ENCODE results near the gene TBL3. TPM values are rescaled to one million over a fixed set of nuclear protein-coding genes. Genes with fewer than 3 reads are reported as not detected.
A peak's percentile ranks its signal among the peaks of the same experiment; 100 is the strongest.

TBL3 gene
- total RNA-seq = 10 to 100 TPM; 12.5 to 13.9 TPM
- 10 to 100 TPM; 14.5 to 24.3 TPM for polyA plus RNA-seq

DNA sequence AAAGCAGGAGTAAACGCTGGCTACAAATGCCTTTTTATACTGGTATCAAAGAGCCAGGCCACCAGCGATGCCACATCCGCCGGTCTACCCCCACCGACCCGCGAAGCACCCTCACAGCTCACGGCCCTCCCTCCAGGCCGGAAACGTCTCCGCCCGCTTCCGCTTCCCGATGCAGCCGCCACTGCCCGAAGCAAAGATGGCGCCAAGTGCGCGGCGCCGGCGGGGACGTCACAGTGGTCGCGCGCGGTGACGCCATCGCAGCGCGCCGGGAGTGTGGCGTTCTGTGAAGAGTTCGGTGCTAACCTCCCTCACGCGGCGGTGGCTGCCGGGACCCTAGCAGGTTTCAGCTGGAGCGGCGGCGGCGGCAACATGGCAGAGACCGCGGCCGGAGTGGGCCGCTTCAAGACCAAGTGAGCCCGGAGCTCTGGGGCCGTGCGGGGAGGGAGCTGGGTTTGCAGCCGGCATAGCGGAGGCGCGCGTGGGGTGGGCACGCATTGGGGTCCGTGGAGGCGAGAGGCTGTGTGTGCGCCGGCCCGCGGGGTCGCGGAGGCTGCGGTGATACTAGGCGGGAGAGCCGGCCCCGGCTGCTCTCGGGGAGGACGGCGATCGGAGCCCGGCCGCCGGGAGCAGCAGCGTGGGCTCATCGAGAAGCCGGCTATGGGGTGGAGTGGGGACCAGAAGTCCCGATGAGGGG is at the start of gene TBL3:
TBL3 (plus strand) TSS at position 258 of the 694 bp plus-strand sequence; CDS start at position 370, 112 bp downstream.
- WGBS = under 1% methylated on average over 78 of the region's 78 CpGs

DNA sequence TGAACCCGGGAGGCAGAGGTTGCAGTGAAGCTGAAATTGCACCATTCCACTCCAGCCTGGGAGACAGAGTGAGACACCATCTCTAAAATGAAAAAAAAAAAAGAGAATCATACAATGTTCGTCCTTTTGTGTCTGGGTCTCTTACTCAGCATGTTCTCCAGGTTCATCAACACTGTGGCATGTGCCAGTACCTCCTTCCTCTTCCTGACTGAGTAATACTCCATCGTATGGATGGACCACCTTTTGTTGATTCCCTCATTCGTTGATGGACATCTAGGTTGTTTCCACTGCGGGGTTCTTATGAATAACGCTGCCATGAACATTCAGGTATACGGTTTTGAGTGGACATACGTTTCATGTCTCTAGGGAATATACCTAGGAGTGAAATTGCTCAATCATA is 49.5 kb upstream of the TBL3 start:
- no peak overlapping the region for H3K4me3 ChIP-seq (ENCODE audit: low read depth in 1 of 3, low read length in 3 of 3)
- H3K36me3 ChIP-seq (ENCODE audit: control insufficient read depth in 4 of 4, insufficient read depth in 3 of 4, low read depth in 1 of 4, low read length in 3 of 4) = no peaks in the 10 kb centered on the region
- no peak overlapping the region for H3K9ac ChIP-seq (ENCODE audit: low read depth in 1 of 2, low read length in 2 of 2)
- TF ChIP-seq JUND (IDR thresholded peaks at IDR 0.05) (no peak), NR2F2 (IDR thresholded peaks at IDR 0.05) (no peak), SP1 (IDR thresholded peaks at IDR 0.05) (no peak), HNF4G (IDR thresholded peaks at IDR 0.05) (no peak), ATF3 (IDR thresholded peaks at IDR 0.05) (no peak), EGR1 (IDR thresholded peaks at IDR 0.05; ENCODE audit: low read depth in 2 of 2) (no peak), YY1 (IDR thresholded peaks at IDR 0.05) (no peak), RAD21 (IDR thresholded peaks at IDR 0.05) (no peak)
- TF ChIP-seq, protein P1, sequence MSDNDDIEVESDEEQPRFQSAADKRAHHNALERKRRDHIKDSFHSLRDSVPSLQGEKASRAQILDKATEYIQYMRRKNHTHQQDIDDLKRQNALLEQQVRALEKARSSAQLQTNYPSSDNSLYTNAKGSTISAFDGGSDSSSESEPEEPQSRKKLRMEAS (IDR thresholded peaks at IDR 0.05) = no peak
- WGBS = 78% methylated on average over 8 of the region's 8 CpGs
- DNase-seq (ENCODE audit: low spot score) = no peak
- H3K4me1 ChIP-seq (ENCODE audit: control insufficient read depth in 4 of 4, insufficient read depth in 4 of 4, low read length in 3 of 4) = peaks cover 0 to 13% (median 5%) of the 10 kb centered on the region in 4 donors
- H3K27ac ChIP-seq (ENCODE audit: low read depth in 1 of 2, low read length in 2 of 2) = no peak overlapping the region
- H3K9me3 ChIP-seq (ENCODE audit: control insufficient read depth in 4 of 4, low read length in 3 of 4) = no peaks in the 10 kb centered on the region
- H3K27me3 ChIP-seq (ENCODE audit: control insufficient read depth in 4 of 4, insufficient read depth in 4 of 4, low read length in 3 of 4) = peaks cover 9 to 20% (median 11%) of the 10 kb centered on the region in 4 donors

More for the DNA sequence above, at the start of gene TBL3:
- H3K27ac ChIP-seq (ENCODE audit: low read depth in 1 of 2, low read length in 2 of 2) = peak within 1 kb of the TSS; percentile 84 to 97
- no peaks in the 10 kb centered on the region for H3K27me3 ChIP-seq (ENCODE audit: control insufficient read depth in 4 of 4, insufficient read depth in 4 of 4, low read length in 3 of 4)
- peaks cover 6 to 23% (median 18%) of the 10 kb centered on the region in 4 donors for H3K4me1 ChIP-seq (ENCODE audit: control insufficient read depth in 4 of 4, insufficient read depth in 4 of 4, low read length in 3 of 4)
- peak within 1 kb of the TSS; percentile 78 to 94 (median 91) for H3K4me3 ChIP-seq (ENCODE audit: low read depth in 1 of 3, low read length in 3 of 3)
- H3K9me3 ChIP-seq (ENCODE audit: control insufficient read depth in 4 of 4, low read length in 3 of 4) = no peaks in the 10 kb centered on the region
- DNase-seq (ENCODE audit: low spot score) = peak; percentile 97
- H3K9ac ChIP-seq (ENCODE audit: low read depth in 1 of 2, low read length in 2 of 2) = peak within 1 kb of the TSS; percentile 61 to 90
- peaks cover 10 to 27% (median 15%) of the 10 kb centered on the region in 4 donors for H3K36me3 ChIP-seq (ENCODE audit: control insufficient read depth in 4 of 4, insufficient read depth in 3 of 4, low read depth in 1 of 4, low read length in 3 of 4)
- TF ChIP-seq RXRA (IDR thresholded peaks at IDR 0.05) (peak in 1 of 2 donors; percentile 34), FOXA1 (IDR thresholded peaks at IDR 0.05) (peak; percentile 54), EGR1 (IDR thresholded peaks at IDR 0.05; ENCODE audit: low read depth in 2 of 2) (peak in 1 of 2 donors; percentile 83), SP1 (IDR thresholded peaks at IDR 0.05) (peak; percentile 84), FOXA2 (IDR thresholded peaks at IDR 0.05) (peak; percentile 6), RAD21 (IDR thresholded peaks at IDR 0.05) (no peak), GABPA (IDR thresholded peaks at IDR 0.05 in 1 of 2, conservative IDR thresholded peaks at IDR 0.05 in 1 of 2) (peak; percentile 84 to 96), HNF4G (IDR thresholded peaks at IDR 0.05) (no peak), REST (IDR thresholded peaks at IDR 0.05) (peak; percentile 62), NR2F2 (IDR thresholded peaks at IDR 0.05) (peak; percentile 54), YY1 (IDR thresholded peaks at IDR 0.05) (peak; percentile 100)
- TF ChIP-seq, protein P1 (IDR thresholded peaks at IDR 0.05) = no peak
